H1 (cell line): ENCODE results near the gene MAN1C1. TPM values are rescaled to one million over a fixed set of nuclear protein-coding genes. Genes with fewer than 3 reads are reported as not detected.

Source experiments
- CTCF ChIA-PET: fragments of 300-600 bp; sonication (Branson Sonifier 250); formaldehyde crosslinking; loops from one replicate; lab custom pipeline; 2021; ENCODE audit not compliant: partially characterized antibody; lab: Charles Lee
- POLR2A ChIA-PET: fragments of 300-600 bp; sonication (Branson Sonifier 250); formaldehyde crosslinking; loops from one replicate; lab custom pipeline; 2021; ENCODE audit warnings: inconsistent platforms; ENCODE audit not compliant: partially characterized antibody; lab: Charles Lee
- DNase-seq, 2 experiments: peaks; one replicate each; pipeline versions ENCODE4 v3.0.0 to v3.0.0-alpha.2; 2010 to 2022; ENCODE audit warnings: low spot score in 2 of 2, low read depth in 1 of 2, mixed read lengths in 1 of 2
- FAIRE-seq: peaks from 2 replicates; lab custom pipeline; 2011; peaks lifted over from hg19 to GRCh38; lab: Jason Lieb, UNC
- H2AFZ ChIP-seq: 2 replicates; pipeline ENCODE4 v1.8.1; 2012; ENCODE audit warnings: low read length, inconsistent platforms
- H2AK5ac ChIP-seq: 2 replicates; pipeline ENCODE4 v1.6.1; 2013; ENCODE audit warnings: low read depth, low read length
- H2BK120ac ChIP-seq: replicated peaks from 2 replicates; pipeline ENCODE3; 2013; ENCODE audit warnings: low read depth, low read length, inconsistent platforms
- H2BK12ac ChIP-seq: 2 replicates; pipeline ENCODE4 v1.6.1; 2013; ENCODE audit warnings: low read depth, low read length
- H2BK15ac ChIP-seq: 2 replicates; pipeline ENCODE4 v1.6.1; 2013; ENCODE audit warnings: low read length
- H2BK20ac ChIP-seq: 2 replicates; pipeline ENCODE4 v1.6.1; 2013; ENCODE audit warnings: low read length
- H2BK5ac ChIP-seq: 2 replicates; pipeline ENCODE4 v1.6.1; 2013; ENCODE audit warnings: low read depth, low read length
- H3K14ac ChIP-seq: 2 replicates; pipeline ENCODE4 v1.6.1; 2013; ENCODE audit warnings: inconsistent platforms; ENCODE audit not compliant: insufficient read length
- H3K18ac ChIP-seq: 2 replicates; pipeline ENCODE4 v1.6.1; 2013; ENCODE audit warnings: low read length; ENCODE audit errors: extremely low read depth
- H3K23ac ChIP-seq: 2 replicates; pipeline ENCODE4 v1.6.1; 2013; ENCODE audit warnings: inconsistent platforms; ENCODE audit not compliant: insufficient read length
- H3K23me2 ChIP-seq: 2 replicates; pipeline ENCODE4 v1.6.1; 2013; ENCODE audit warnings: low read depth, low read length
- H3K27ac ChIP-seq: 2 replicates; pipeline ENCODE4 v1.6.1; 2011; ENCODE audit warnings: low read depth, low read length, inconsistent platforms
- H3K27me3 ChIP-seq, 4 experiments: replicated peaks in 1 of 4; 1 replicate in 1 of 4; 2 replicates in 3 of 4; pipeline versions ENCODE4 v1.6.1 to v1.8.1; 2011 to 2013; ENCODE audit warnings: low read length in 3 of 4, mild to moderate bottlenecking in 3 of 4, inconsistent platforms in 2 of 4, mixed read lengths in 2 of 4, moderate library complexity in 1 of 4; ENCODE audit not compliant: control insufficient read depth in 3 of 4, insufficient read depth in 3 of 4; ENCODE audit errors: extremely low read depth in 1 of 4
- H3K36me3 ChIP-seq, 4 experiments: 2 replicates each; pipeline versions ENCODE4 v1.6.1 to v1.8.1; 2011 to 2013; ENCODE audit warnings: mild to moderate bottlenecking in 4 of 4, low read length in 3 of 4, moderate library complexity in 2 of 4, control low read depth in 1 of 4, inconsistent platforms in 1 of 4; ENCODE audit not compliant: insufficient read depth in 4 of 4, control insufficient read depth in 2 of 4
- H3K4ac ChIP-seq: replicated peaks from 2 replicates; pipeline ENCODE3; 2013; ENCODE audit warnings: low read length, low read depth, mixed read lengths, inconsistent platforms; ENCODE audit not compliant: insufficient read length
- H3K4me1 ChIP-seq, 4 experiments: replicated peaks in 1 of 4; 1 replicate in 1 of 4; 2 replicates in 3 of 4; pipeline versions ENCODE4 v1.6.1 to v1.8.1; 2011 to 2013; ENCODE audit warnings: low read length in 3 of 4, inconsistent platforms in 2 of 4, mixed read lengths in 1 of 4; ENCODE audit not compliant: insufficient read depth in 4 of 4, control insufficient read depth in 3 of 4
- H3K4me2 ChIP-seq, 2 experiments: 2 replicates each; pipeline versions ENCODE4 v1.6.1 to v1.8.1; 2011 to 2013; ENCODE audit warnings: low read depth in 2 of 2, low read length in 2 of 2, control low read depth in 1 of 2, inconsistent platforms in 1 of 2, mild to moderate bottlenecking in 1 of 2; ENCODE audit not compliant: insufficient read depth in 1 of 2
- H3K4me3 ChIP-seq, 4 experiments: fragments of 200-600, 300-600 bp in 1 of 4; sonication (generic), shearing (Covaris generic), sonication (Bioruptor Twin) in 1 of 4; 2 replicates each; pipeline versions ENCODE4 v1.5.1 to v1.8.1; 2011 to 2016; ENCODE audit warnings: low read length in 4 of 4, low read depth in 3 of 4, control low read depth in 2 of 4, inconsistent platforms in 2 of 4, mild to moderate bottlenecking in 2 of 4, mixed read lengths in 1 of 4, moderate library complexity in 1 of 4; ENCODE audit not compliant: insufficient read depth in 2 of 4; ENCODE audit errors: extremely low read depth in 1 of 4
- H3K56ac ChIP-seq: replicated peaks from 2 replicates; pipeline ENCODE3; 2013; ENCODE audit warnings: low read depth, mild to moderate bottlenecking, mixed read lengths, low read length, inconsistent platforms; ENCODE audit not compliant: insufficient read length
- H3K79me1 ChIP-seq: 2 replicates; pipeline ENCODE4 v1.6.1; 2013; ENCODE audit warnings: low read depth, low read length, control low read depth
- H3K79me2 ChIP-seq, 2 experiments: 2 replicates each; pipeline versions ENCODE4 v1.6.1 to v1.8.1; 2012 to 2013; ENCODE audit warnings: low read length in 2 of 2, mild to moderate bottlenecking in 2 of 2, inconsistent platforms in 1 of 2; ENCODE audit not compliant: insufficient read depth in 2 of 2, control insufficient read depth in 1 of 2
- H3K9ac ChIP-seq, 4 experiments: replicated peaks in 1 of 4; 1 replicate in 1 of 4; 2 replicates in 3 of 4; pipeline versions ENCODE4 v1.6.1 to v1.8.1; 2011 to 2013; ENCODE audit warnings: low read depth in 3 of 4, low read length in 3 of 4, control low read depth in 2 of 4, mild to moderate bottlenecking in 2 of 4, moderate library complexity in 2 of 4, inconsistent platforms in 1 of 4; ENCODE audit errors: extremely low read depth in 1 of 4
- H3K9me3 ChIP-seq, 2 experiments: 2 replicates each; pipeline versions ENCODE4 v1.6.1 to v1.8.1; 2012 to 2013; ENCODE audit warnings: mild to moderate bottlenecking in 2 of 2, moderate library complexity in 2 of 2, control low read depth in 1 of 2, inconsistent platforms in 1 of 2, low read depth in 1 of 2, low read length in 1 of 2, mixed read lengths in 1 of 2; ENCODE audit not compliant: insufficient read depth in 2 of 2
- H4K20me1 ChIP-seq, 2 experiments: replicated peaks in 1 of 2; 2 replicates each; pipeline versions ENCODE3 to v1.8.1; 2011 to 2013; ENCODE audit warnings: inconsistent platforms in 2 of 2, low read length in 2 of 2, mild to moderate bottlenecking in 1 of 2; ENCODE audit not compliant: insufficient read depth in 2 of 2, control insufficient read depth in 1 of 2
- H4K5ac ChIP-seq: 2 replicates; pipeline ENCODE4 v1.6.1; 2013; ENCODE audit warnings: low read length, low read depth, mixed read lengths, inconsistent platforms; ENCODE audit not compliant: insufficient read length
- H4K8ac ChIP-seq: 2 replicates; pipeline ENCODE4 v1.8.0; 2013; ENCODE audit warnings: mild to moderate bottlenecking, moderate library complexity, low read length, inconsistent platforms; ENCODE audit not compliant: insufficient read depth; ENCODE audit errors: extremely low read depth
- H4K91ac ChIP-seq: replicated peaks from 2 replicates; pipeline ENCODE3; 2013; ENCODE audit warnings: low read length, mixed read lengths, inconsistent platforms; ENCODE audit not compliant: insufficient read length
- CBX5 ChIP-seq: fragments of 300-800, 300-1000 bp; sonication (generic); IDR thresholded peaks from 2 replicates; pipeline ENCODE4 v1.7.1; 2016; ENCODE audit warnings: antibody characterized with exemption, low read length, low read depth
- CBX8 ChIP-seq: fragments of 300-800, 300-1000 bp; sonication (generic); IDR thresholded peaks from 2 replicates; pipeline ENCODE4 v1.7.1; 2016; ENCODE audit warnings: low read depth, low read length, borderline replicate concordance
- WGBS, 2 experiments: shearing (Covaris generic) in 1 of 2; methylation state at CpG; one replicate each; pipeline versions ENCODE4 v1.1.6 to v1.1.7; 2013 to 2015; ENCODE audit warnings: low lambda C conversion rate in 2 of 2, mixed read lengths in 2 of 2, inconsistent platforms in 1 of 2, low coverage in 1 of 2, missing lambda C conversion rate in 1 of 2; ENCODE audit not compliant: insufficient replicate concordance in 2 of 2, insufficient coverage in 1 of 2, insufficient read length in 1 of 2; ENCODE audit errors: extremely low coverage in 1 of 2, missing lambda C conversion rate in 1 of 2; 5-methylcytosine and 5-hydroxymethylcytosine counted together
- polyA plus RNA-seq, 7 experiments: library from polyadenylated mRNA; depleted of rRNA in 3 of 7; stranded (reverse) in 5 of 7; unstranded in 2 of 7; fragments of >200 nt in 5 of 7; fragments of 200-250 nt in 2 of 7; gene quantifications; 1 replicate in 5 of 7; 2 replicates in 1 of 7; 4 replicates in 1 of 7; pipeline versions ENCODE4 v1.2.1 to v1.2.3, GENCODE V29; 2011 to 2013; ENCODE audit warnings: missing spikeins in 2 of 7, mixed read lengths in 2 of 7
- total RNA-seq: library from RNA; stranded (reverse); fragmentation: NEBNext Ultra II Directional; extraction: Animal tissue kit (Norgen Biotek cat#: 25700); gene quantifications from 2 replicates; pipeline ENCODE4 v1.2.1, GENCODE V29; 2021
- TF ChIP-seq, protein P1 (sequence below), 3 experiments: IDR thresholded peaks; 1 replicate in 2 of 3; 2 replicates in 1 of 3; pipeline versions ENCODE4 v1.5.1 to v1.6.1; 2011; ENCODE audit warnings: low read length in 3 of 3, mild to moderate bottlenecking in 3 of 3, inconsistent platforms in 2 of 3, low read depth in 1 of 3, moderate library complexity in 1 of 3; ENCODE audit not compliant: insufficient read depth in 1 of 3; ENCODE audit errors: control extremely low read depth in 1 of 3
- TF ChIP-seq, protein P2 (sequence below): IDR thresholded peaks from 2 replicates; pipeline ENCODE4 v1.6.1; 2012; ENCODE audit warnings: inconsistent platforms

The MAN1C1 gene
- total and polyA plus RNA-seq, 2 of the 8 experiments (the other 6 are each of a cell fraction or from before 2014, with no cell fraction given), result 7.8 to 15.2 TPM

DNA sequence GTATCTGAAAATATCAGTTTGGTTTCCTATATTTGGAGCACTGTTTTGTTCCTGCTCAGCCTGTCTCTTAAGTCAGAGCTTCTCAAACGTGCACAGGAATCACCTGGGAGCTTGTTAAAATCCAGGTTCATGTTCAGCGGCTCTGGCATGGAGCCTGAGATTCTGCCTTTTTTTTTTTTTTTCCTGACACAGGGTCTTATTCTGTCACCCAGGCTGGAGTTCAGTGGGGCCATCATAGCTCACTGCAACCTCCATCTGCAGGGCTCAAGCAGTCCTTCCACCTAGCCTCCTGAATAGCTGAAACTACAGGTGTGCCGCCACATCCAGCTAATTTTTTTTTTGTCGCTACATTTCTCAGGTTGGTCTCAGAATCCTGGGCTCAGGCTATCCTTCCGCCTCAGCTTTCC, 171.2 kb downstream of the MAN1C1 start:
- H4K20me1 ChIP-seq, result no peaks in the 10 kb centered on the region
- H2BK15ac ChIP-seq, result no peak overlapping the region
- no peak overlapping the region for H3K56ac ChIP-seq
- H3K36me3 ChIP-seq, result no peaks in the 10 kb centered on the region; a peak in 1 of 8 replicates
- no peak overlapping the region for H3K23ac ChIP-seq
- H4K91ac ChIP-seq, result no peak overlapping the region
- no peak overlapping the region for H2AFZ ChIP-seq
- FAIRE-seq (no peak), DNase-seq (no peak)
- no peak overlapping the region for H3K4me3 ChIP-seq
- no peaks in the 10 kb centered on the region for H3K79me2 ChIP-seq
- no peak overlapping the region for H2AK5ac ChIP-seq
- 0 out of 7 replicates have a peak, but pooled peaks cover 0 to under 1% (median 0%) of the 10 kb centered on the region in 4 experiments for H3K4me1 ChIP-seq
- H3K14ac ChIP-seq, result no peak overlapping the region
- H3K27me3 ChIP-seq, result no peaks in the 10 kb centered on the region
- TF ChIP-seq CBX8 (no peak), CBX5 (no peak)
- TF ChIP-seq, protein P1, sequence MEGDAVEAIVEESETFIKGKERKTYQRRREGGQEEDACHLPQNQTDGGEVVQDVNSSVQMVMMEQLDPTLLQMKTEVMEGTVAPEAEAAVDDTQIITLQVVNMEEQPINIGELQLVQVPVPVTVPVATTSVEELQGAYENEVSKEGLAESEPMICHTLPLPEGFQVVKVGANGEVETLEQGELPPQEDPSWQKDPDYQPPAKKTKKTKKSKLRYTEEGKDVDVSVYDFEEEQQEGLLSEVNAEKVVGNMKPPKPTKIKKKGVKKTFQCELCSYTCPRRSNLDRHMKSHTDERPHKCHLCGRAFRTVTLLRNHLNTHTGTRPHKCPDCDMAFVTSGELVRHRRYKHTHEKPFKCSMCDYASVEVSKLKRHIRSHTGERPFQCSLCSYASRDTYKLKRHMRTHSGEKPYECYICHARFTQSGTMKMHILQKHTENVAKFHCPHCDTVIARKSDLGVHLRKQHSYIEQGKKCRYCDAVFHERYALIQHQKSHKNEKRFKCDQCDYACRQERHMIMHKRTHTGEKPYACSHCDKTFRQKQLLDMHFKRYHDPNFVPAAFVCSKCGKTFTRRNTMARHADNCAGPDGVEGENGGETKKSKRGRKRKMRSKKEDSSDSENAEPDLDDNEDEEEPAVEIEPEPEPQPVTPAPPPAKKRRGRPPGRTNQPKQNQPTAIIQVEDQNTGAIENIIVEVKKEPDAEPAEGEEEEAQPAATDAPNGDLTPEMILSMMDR (IDR thresholded peaks at IDR 0.05; ENCODE audit: control extremely low read depth in 1 of 3, insufficient read depth in 1 of 3, low read depth in 1 of 3, low read length in 3 of 3), result no peak
- TF ChIP-seq, protein P2, sequence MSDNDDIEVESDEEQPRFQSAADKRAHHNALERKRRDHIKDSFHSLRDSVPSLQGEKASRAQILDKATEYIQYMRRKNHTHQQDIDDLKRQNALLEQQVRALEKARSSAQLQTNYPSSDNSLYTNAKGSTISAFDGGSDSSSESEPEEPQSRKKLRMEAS, result no peak
- H3K9me3 ChIP-seq, result no peaks in the 10 kb centered on the region
- H4K8ac ChIP-seq, result no peak overlapping the region
- H3K9ac ChIP-seq, result no peak overlapping the region
- no peak overlapping the region for H4K5ac ChIP-seq
- H2BK5ac ChIP-seq, result no peak overlapping the region
- H2BK120ac ChIP-seq, result no peak overlapping the region
- no peak overlapping the region for H2BK12ac ChIP-seq
- 91% methylated on average over 5 of the region's 5 CpGs; no CpG with 5 or more reads in 1 of the 2 experiments for WGBS, 2 experiments
- ChIA-PET CTCF (interaction anchor here (0.6 to 4.2 kb wide), 15 partner anchors 8 to 1211 kb away, joined by 3 to 28 read pairs (median 3); no protein-coding TSS in a partner anchor), POLR2A (interaction anchor here (1.5 to 1.6 kb wide), 2 partner anchors 12 to 23 kb away, joined by 3 to 5 read pairs; partner anchors contain the start of gene SELENON)
- H3K23me2 ChIP-seq, result no peaks in the 10 kb centered on the region
- no peak overlapping the region for H3K4ac ChIP-seq
- no peak overlapping the region for H3K4me2 ChIP-seq
- no peak overlapping the region for H3K27ac ChIP-seq
- H2BK20ac ChIP-seq, result no peak overlapping the region
- H3K18ac ChIP-seq, result no peak overlapping the region
- H3K79me1 ChIP-seq, result no peaks in the 10 kb centered on the region
